LNCaP clone FGC (cell line): Measurements from ENCODE around the gene DHX15.

Experiments
- DNase-seq: peaks from one replicate; pipeline ENCODE4 v3.0.0-alpha.2; 2011; ENCODE audit warnings: low read depth
- H3K4me3 ChIP-seq: 2 replicates; pipeline ENCODE4 v1.5.1; 2011; ENCODE audit warnings: mild to moderate bottlenecking, low read depth, low read length, control low read depth
- CTCF ChIP-seq: IDR thresholded peaks from 2 replicates; pipeline ENCODE4 v1.5.1; 2012; ENCODE audit warnings: mild to moderate bottlenecking; ENCODE audit not compliant: control insufficient read depth, insufficient read depth; ENCODE audit errors: extremely low read depth

The DHX15 gene

GRCh38 chr4:24615977-24616376 is 31.6 kb upstream of the DHX15 start:
- no peak overlapping the region for H3K4me3 ChIP-seq
- no peak for DNase-seq
- no peak for TF ChIP-seq CTCF

GRCh38 chr4:24614881-24615280 is 30.5 kb upstream of the DHX15 start:
- no peak for TF ChIP-seq CTCF
- DNase-seq = no peak
- H3K4me3 ChIP-seq = no peak overlapping the region

GRCh38 chr4:24613502-24613901 is 29.1 kb upstream of the DHX15 start:
- TF ChIP-seq CTCF = no peak
- no peak for DNase-seq
- no peak overlapping the region for H3K4me3 ChIP-seq

GRCh38 chr4:24611575-24611974 is 27.2 kb upstream of the DHX15 start:
- no peak overlapping the region for H3K4me3 ChIP-seq
- no peak for DNase-seq
- TF ChIP-seq CTCF = no peak

GRCh38 chr4:24607334-24607733 is 23.0 kb upstream of the DHX15 start:
- DNase-seq = no peak
- TF ChIP-seq CTCF = no peak
- H3K4me3 ChIP-seq = no peak overlapping the region

- TF ChIP-seq CTCF = no peak
- DNase-seq = no peak
Measured at GRCh38 chr4:24605216-24605615, 20.9 kb upstream of the DHX15 start.

GRCh38 chr4:24604558-24605214 is 20.3 kb upstream of the DHX15 start:
- no peak for DNase-seq
- TF ChIP-seq CTCF = no peak
- no peak overlapping the region for H3K4me3 ChIP-seq

More at GRCh38 chr4:24605216-24605615, 20.9 kb upstream of the DHX15 start:
- no peak overlapping the region for H3K4me3 ChIP-seq
